Neural cell (in vitro differentiated cells): ENCODE results near the gene NETO1.

ENCODE experiments used
- EP300 ChIP-seq: fragments of 450-650 bp; conservative IDR thresholded peaks from 2 replicates; pipeline ENCODE4 v1.6.1; 2014; ENCODE audit warnings: antibody characterized with exemption, mild to moderate bottlenecking, moderate library complexity; ENCODE audit not compliant: poor library complexity, severe bottlenecking
- EZH2 ChIP-seq: fragments of 200-600, 300-800 bp; shearing (Covaris generic), sonication (generic); IDR thresholded peaks from 2 replicates; pipeline ENCODE4 v1.6.1; 2014; ENCODE audit warnings: antibody characterized with exemption, low read length, borderline replicate concordance, mild to moderate bottlenecking; ENCODE audit not compliant: insufficient read depth, poor library complexity, severe bottlenecking
- POLR2AphosphoS5 ChIP-seq: IDR thresholded peaks from 2 replicates; pipeline ENCODE4 v1.6.1; 2012
- RAD21 ChIP-seq: fragments of 450-650 bp; conservative IDR thresholded peaks from 2 replicates; pipeline ENCODE4 v1.6.1; 2014; ENCODE audit warnings: antibody characterized with exemption, mild to moderate bottlenecking, moderate library complexity
- SMC3 ChIP-seq: fragments of 450-650 bp; conservative IDR thresholded peaks from 2 replicates; pipeline ENCODE4 v1.6.1; 2014; ENCODE audit warnings: antibody characterized with exemption, mild to moderate bottlenecking, moderate library complexity; ENCODE audit not compliant: poor library complexity
- TAF1 ChIP-seq: IDR thresholded peaks from 2 replicates; pipeline ENCODE4 v1.6.1; 2012; ENCODE audit warnings: low read depth
- TF ChIP-seq, protein P1 (sequence below): fragments of 450-650 bp; IDR thresholded peaks from 2 replicates; pipeline ENCODE4 v1.5.1; 2014; ENCODE audit warnings: antibody characterized with exemption, mild to moderate bottlenecking, moderate library complexity; ENCODE audit not compliant: poor library complexity, severe bottlenecking

DNA sequence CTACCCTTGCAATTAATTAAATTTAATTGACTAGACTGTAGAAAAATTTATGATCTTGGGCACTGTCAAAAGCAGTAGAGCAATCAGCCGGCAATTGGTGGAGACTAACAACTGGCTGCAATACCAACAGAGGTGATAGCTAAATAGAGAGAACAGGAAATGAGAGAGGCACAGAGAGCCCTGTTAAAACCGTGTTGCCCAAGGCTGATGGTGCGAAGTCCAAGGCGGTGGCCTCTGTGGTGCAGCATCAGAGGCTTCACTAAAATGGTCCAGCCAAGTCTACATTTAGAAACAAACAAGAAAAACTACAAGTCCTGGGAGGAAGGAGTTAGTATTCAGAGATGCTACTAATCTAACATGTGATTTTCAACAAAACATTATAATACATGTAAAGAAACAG lies 115.6 kb downstream of the NETO1 start:
- TF ChIP-seq TAF1 (no peak), EZH2 (no peak), SMC3 (no peak), RAD21 (no peak), POLR2AphosphoS5 (no peak), EP300 (no peak)
- TF ChIP-seq, protein P1, sequence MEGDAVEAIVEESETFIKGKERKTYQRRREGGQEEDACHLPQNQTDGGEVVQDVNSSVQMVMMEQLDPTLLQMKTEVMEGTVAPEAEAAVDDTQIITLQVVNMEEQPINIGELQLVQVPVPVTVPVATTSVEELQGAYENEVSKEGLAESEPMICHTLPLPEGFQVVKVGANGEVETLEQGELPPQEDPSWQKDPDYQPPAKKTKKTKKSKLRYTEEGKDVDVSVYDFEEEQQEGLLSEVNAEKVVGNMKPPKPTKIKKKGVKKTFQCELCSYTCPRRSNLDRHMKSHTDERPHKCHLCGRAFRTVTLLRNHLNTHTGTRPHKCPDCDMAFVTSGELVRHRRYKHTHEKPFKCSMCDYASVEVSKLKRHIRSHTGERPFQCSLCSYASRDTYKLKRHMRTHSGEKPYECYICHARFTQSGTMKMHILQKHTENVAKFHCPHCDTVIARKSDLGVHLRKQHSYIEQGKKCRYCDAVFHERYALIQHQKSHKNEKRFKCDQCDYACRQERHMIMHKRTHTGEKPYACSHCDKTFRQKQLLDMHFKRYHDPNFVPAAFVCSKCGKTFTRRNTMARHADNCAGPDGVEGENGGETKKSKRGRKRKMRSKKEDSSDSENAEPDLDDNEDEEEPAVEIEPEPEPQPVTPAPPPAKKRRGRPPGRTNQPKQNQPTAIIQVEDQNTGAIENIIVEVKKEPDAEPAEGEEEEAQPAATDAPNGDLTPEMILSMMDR: no peak
